H9 (cell line): Measurements from ENCODE around the gene ABCC12. TPM values are rescaled to one million over a fixed set of nuclear protein-coding genes. Genes with fewer than 3 reads are reported as not detected.

Experiments used
- DNase-seq: peaks from one replicate; pipeline ENCODE4 v3.0.0-alpha.2; 2017
- H2AFZ ChIP-seq: one replicate; pipeline ENCODE4 v1.6.1; 2013; ENCODE audit warnings: mild to moderate bottlenecking, low read length, control low read depth, moderate library complexity
- H2AK5ac ChIP-seq: 2 replicates; pipeline ENCODE4 v1.6.1; 2013; ENCODE audit warnings: low read length, control low read depth, mixed read lengths; ENCODE audit not compliant: insufficient read length
- H2BK120ac ChIP-seq: one replicate; pipeline ENCODE4 v1.6.1; 2013; ENCODE audit warnings: low read depth, mild to moderate bottlenecking, low read length, control low read depth, inconsistent platforms; ENCODE audit not compliant: poor library complexity, severe bottlenecking
- H2BK12ac ChIP-seq: 2 replicates; pipeline ENCODE4 v1.6.1; 2013; ENCODE audit warnings: low read length, control low read depth, mixed read lengths, low read depth; ENCODE audit not compliant: insufficient read length
- H2BK15ac ChIP-seq: 2 replicates; pipeline ENCODE4 v1.6.1; 2013; ENCODE audit warnings: low read depth, low read length, control low read depth
- H2BK20ac ChIP-seq: one replicate; pipeline ENCODE4 v1.6.1; 2013; ENCODE audit warnings: low read depth, mild to moderate bottlenecking, low read length, control low read depth, inconsistent platforms; ENCODE audit not compliant: poor library complexity, severe bottlenecking
- H2BK5ac ChIP-seq: 2 replicates; pipeline ENCODE4 v1.6.1; 2013; ENCODE audit warnings: low read length, control low read depth, mixed read lengths; ENCODE audit not compliant: insufficient read length
- H3K14ac ChIP-seq: 2 replicates; pipeline ENCODE4 v1.6.1; 2013; ENCODE audit warnings: low read length, control low read depth; ENCODE audit not compliant: insufficient read depth
- H3K18ac ChIP-seq: 2 replicates; pipeline ENCODE4 v1.6.1; 2013; ENCODE audit warnings: low read depth, mild to moderate bottlenecking, mixed read lengths, low read length, control low read depth; ENCODE audit not compliant: insufficient read length
- H3K23ac ChIP-seq: 2 replicates; pipeline ENCODE4 v1.6.1; 2013; ENCODE audit warnings: low read length, control low read depth, mixed read lengths, low read depth; ENCODE audit not compliant: insufficient read length
- H3K23me2 ChIP-seq: 2 replicates; pipeline ENCODE4 v1.6.1; 2013; ENCODE audit warnings: low read depth, mild to moderate bottlenecking, mixed read lengths, low read length, control low read depth; ENCODE audit not compliant: insufficient read length, poor library complexity, severe bottlenecking
- H3K27ac ChIP-seq: 2 replicates; pipeline ENCODE4 v1.5.1; 2013; ENCODE audit warnings: low read length, control low read depth, mixed read lengths, low read depth; ENCODE audit not compliant: insufficient read length
- H3K27me3 ChIP-seq: 2 replicates; pipeline ENCODE4 v1.6.1; 2013; ENCODE audit warnings: low read length, control low read depth, inconsistent platforms; ENCODE audit not compliant: insufficient read depth
- H3K4ac ChIP-seq: 2 replicates; pipeline ENCODE4 v1.6.1; 2013; ENCODE audit warnings: low read depth, mild to moderate bottlenecking, control low read depth, inconsistent platforms, low read length, moderate library complexity
- H3K4me1 ChIP-seq: 2 replicates; pipeline ENCODE4 v1.6.1; 2013; ENCODE audit warnings: low read length, control low read depth, inconsistent platforms; ENCODE audit not compliant: insufficient read depth
- H3K4me2 ChIP-seq: 2 replicates; pipeline ENCODE4 v1.6.1; 2013; ENCODE audit warnings: low read length, control low read depth, mixed read lengths; ENCODE audit not compliant: insufficient read length, insufficient read depth
- H3K56ac ChIP-seq: 2 replicates; pipeline ENCODE4 v1.6.1; 2013; ENCODE audit warnings: low read depth, mild to moderate bottlenecking, mixed read lengths, low read length, control low read depth; ENCODE audit not compliant: insufficient read length
- H3K79me1 ChIP-seq: 2 replicates; pipeline ENCODE4 v1.6.1; 2013; ENCODE audit warnings: low read depth, mild to moderate bottlenecking, moderate library complexity, low read length, control low read depth, inconsistent platforms; ENCODE audit not compliant: insufficient read depth, poor library complexity, severe bottlenecking
- H3K79me2 ChIP-seq: 2 replicates; pipeline ENCODE4 v1.6.1; 2013; ENCODE audit warnings: low read length, control low read depth, inconsistent platforms; ENCODE audit not compliant: insufficient read depth
- H3K9ac ChIP-seq: 2 replicates; pipeline ENCODE4 v1.6.1; 2013; ENCODE audit warnings: low read length, control low read depth, mixed read lengths; ENCODE audit not compliant: insufficient read length; ENCODE audit errors: extremely low read depth
- H3K9me3 ChIP-seq: one replicate; pipeline ENCODE4 v1.6.1; 2013; ENCODE audit warnings: low read depth, low read length, inconsistent platforms; ENCODE audit not compliant: control insufficient read depth
- H3T11ph ChIP-seq: one replicate; pipeline ENCODE4 v1.6.1; 2013; ENCODE audit warnings: mild to moderate bottlenecking, low read length, control low read depth, inconsistent platforms
- H4K20me1 ChIP-seq: one replicate; pipeline ENCODE4 v1.6.1; 2013; ENCODE audit not compliant: control insufficient read depth, insufficient read length, insufficient read depth
- H4K5ac ChIP-seq: 2 replicates; pipeline ENCODE4 v1.6.1; 2013; ENCODE audit warnings: low read depth, mild to moderate bottlenecking, mixed read lengths, low read length, control low read depth; ENCODE audit not compliant: insufficient read length
- H4K8ac ChIP-seq: replicated peaks from 2 replicates; pipeline ENCODE4 v1.6.1; 2013; ENCODE audit warnings: low read length, control low read depth, mixed read lengths, low read depth; ENCODE audit not compliant: insufficient read length
- H4K91ac ChIP-seq: 2 replicates; pipeline ENCODE4 v1.6.1; 2013; ENCODE audit warnings: low read depth, mild to moderate bottlenecking, moderate library complexity, mixed read lengths, low read length, control low read depth; ENCODE audit not compliant: insufficient read length
- H3K27ac Mint-ChIP-seq, 3 experiments: 2 replicates in 2 of 3; 3 replicates in 1 of 3; pipeline ENCODE4 v1.8.0; 2020 to 2021; ENCODE audit warnings: mixed read lengths in 3 of 3, mild to moderate bottlenecking in 1 of 3, moderate library complexity in 1 of 3
- H3K27me3 Mint-ChIP-seq: 2 replicates; pipeline ENCODE4 v1.8.0; 2021; ENCODE audit warnings: low read depth, mild to moderate bottlenecking, moderate library complexity, mixed read lengths
- H3K36me3 Mint-ChIP-seq, 3 experiments: 2 replicates in 2 of 3; 3 replicates in 1 of 3; pipeline ENCODE4 v1.8.0; 2020 to 2021; ENCODE audit warnings: low read depth in 3 of 3, mixed read lengths in 3 of 3; ENCODE audit not compliant: insufficient read depth in 1 of 3
- H3K4me1 Mint-ChIP-seq, 2 experiments: 2 replicates each; pipeline ENCODE4 v1.8.0; 2020; ENCODE audit warnings: mixed read lengths in 2 of 2
- H3K4me3 Mint-ChIP-seq, 2 experiments: 2 replicates in 1 of 2; 3 replicates in 1 of 2; pipeline ENCODE4 v1.8.0; 2020 to 2021; ENCODE audit warnings: mild to moderate bottlenecking in 2 of 2, mixed read lengths in 2 of 2, moderate library complexity in 1 of 2
- H3K9me3 Mint-ChIP-seq, 2 experiments: 2 replicates in 1 of 2; 3 replicates in 1 of 2; pipeline ENCODE4 v1.8.0; 2020; ENCODE audit warnings: mild to moderate bottlenecking in 2 of 2, mixed read lengths in 2 of 2, moderate library complexity in 1 of 2
- WGBS: extraction: QIAGEN DNeasy Blood & Tissue Kit; methylation state at CpG from one replicate; pipeline ENCODE4 v1.1.7; 2013; ENCODE audit warnings: missing lambda C conversion rate, low lambda C conversion rate, mixed read lengths; ENCODE audit not compliant: insufficient read length; ENCODE audit errors: extremely low coverage; 5-methylcytosine and 5-hydroxymethylcytosine counted together
- total RNA-seq: library from RNA; stranded (reverse); gene quantifications from 2 replicates; pipeline ENCODE4 v1.2.1, GENCODE V29; 2021
- TF ChIP-seq, protein P1 (sequence below): fragments of 200-600 bp; sonication (generic); conservative IDR thresholded peaks from 3 replicates; pipeline ENCODE4 v1.8.0; 2021; ENCODE audit warnings: antibody characterized with exemption, mild to moderate bottlenecking

The ABCC12 gene
- total RNA-seq, 1 experiment from 2014 or later: 0.09 TPM

DNA sequence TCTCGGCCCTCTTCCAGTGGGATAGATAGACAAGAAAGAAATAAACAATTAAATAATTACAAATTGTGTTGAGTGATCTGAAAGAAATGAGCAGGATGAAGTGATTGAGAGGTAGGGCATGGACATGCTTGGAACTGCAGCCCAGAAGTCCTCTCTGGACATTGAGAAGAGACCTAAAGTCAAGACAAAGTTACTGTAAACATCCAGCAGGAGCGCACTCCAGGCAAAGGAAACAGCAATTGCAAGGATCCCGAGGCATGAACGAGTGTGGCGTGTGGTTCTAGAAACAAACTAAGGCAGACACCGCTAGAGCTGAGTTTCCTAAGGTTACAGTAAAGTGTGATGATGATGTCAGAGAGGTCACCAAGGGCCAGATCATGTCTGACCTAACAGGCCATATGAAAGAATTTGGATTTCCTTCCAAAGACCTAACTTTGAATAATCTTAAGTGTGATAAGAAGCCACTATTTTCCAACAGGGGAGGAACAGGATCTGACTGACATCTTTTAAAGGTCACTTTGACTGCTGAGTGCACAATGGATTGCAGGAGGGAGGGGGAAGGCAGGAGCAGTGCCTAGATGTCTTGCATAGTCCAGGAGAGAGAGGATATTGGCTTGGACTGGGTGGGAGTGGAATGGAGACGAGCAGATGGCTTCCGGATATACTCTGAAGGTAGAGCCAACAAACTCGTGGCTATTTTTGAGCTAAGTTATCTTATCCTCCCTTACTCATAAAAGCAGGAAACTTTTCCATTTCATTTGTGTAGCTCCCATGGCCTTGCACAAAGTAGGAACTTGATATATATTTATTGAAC is 19.0 kb downstream of the ABCC12 start:
- Histone ChIP-seq H4K8ac (no peak overlapping the region), H2BK15ac (no peak overlapping the region), H3K27me3 (no peaks in the 10 kb centered on the region), H3K79me1 (no peaks in the 10 kb centered on the region), H3K9ac (no peak overlapping the region), H2BK20ac (no peak overlapping the region), H3K14ac (no peak overlapping the region), H2BK120ac (no peak overlapping the region), H4K20me1 (no peaks in the 10 kb centered on the region), H3T11ph (no peak overlapping the region), H3K18ac (no peak overlapping the region), H3K23me2 (no peaks in the 10 kb centered on the region), H2AFZ (no peak overlapping the region), H3K79me2 (no peaks in the 10 kb centered on the region), H3K9me3 (no peaks in the 10 kb centered on the region), H3K4ac (no peak overlapping the region), H3K4me2 (no peak overlapping the region), H2BK5ac (no peak overlapping the region), H4K5ac (no peak overlapping the region), H2AK5ac (no peak overlapping the region), H3K23ac (no peak overlapping the region), H4K91ac (no peak overlapping the region), H3K56ac (no peak overlapping the region), H3K4me1 (no peaks in the 10 kb centered on the region), H3K27ac (no peak overlapping the region), H2BK12ac (no peak overlapping the region)
- Mint-ChIP-seq H3K27me3 (no peaks in the 10 kb centered on the region; the same call in 1 of the 2 replicates), H3K27ac (no peak overlapping the region), H3K9me3 (no peaks in the 10 kb centered on the region; a peak in 2 of 5 replicates), H3K4me3 (no peak overlapping the region), H3K4me1 (peaks cover 5 to 6% of the 10 kb centered on the region in 2 experiments), H3K36me3 (no peaks in the 10 kb centered on the region)
- TF ChIP-seq, protein P1, sequence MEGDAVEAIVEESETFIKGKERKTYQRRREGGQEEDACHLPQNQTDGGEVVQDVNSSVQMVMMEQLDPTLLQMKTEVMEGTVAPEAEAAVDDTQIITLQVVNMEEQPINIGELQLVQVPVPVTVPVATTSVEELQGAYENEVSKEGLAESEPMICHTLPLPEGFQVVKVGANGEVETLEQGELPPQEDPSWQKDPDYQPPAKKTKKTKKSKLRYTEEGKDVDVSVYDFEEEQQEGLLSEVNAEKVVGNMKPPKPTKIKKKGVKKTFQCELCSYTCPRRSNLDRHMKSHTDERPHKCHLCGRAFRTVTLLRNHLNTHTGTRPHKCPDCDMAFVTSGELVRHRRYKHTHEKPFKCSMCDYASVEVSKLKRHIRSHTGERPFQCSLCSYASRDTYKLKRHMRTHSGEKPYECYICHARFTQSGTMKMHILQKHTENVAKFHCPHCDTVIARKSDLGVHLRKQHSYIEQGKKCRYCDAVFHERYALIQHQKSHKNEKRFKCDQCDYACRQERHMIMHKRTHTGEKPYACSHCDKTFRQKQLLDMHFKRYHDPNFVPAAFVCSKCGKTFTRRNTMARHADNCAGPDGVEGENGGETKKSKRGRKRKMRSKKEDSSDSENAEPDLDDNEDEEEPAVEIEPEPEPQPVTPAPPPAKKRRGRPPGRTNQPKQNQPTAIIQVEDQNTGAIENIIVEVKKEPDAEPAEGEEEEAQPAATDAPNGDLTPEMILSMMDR: no peak
- DNase-seq: no peak
- no CpG with 5 or more reads among the region's 9 CpGs for WGBS
